ENCODE results near the gene JUNB.

JUNB gene

GRCh38 chr19:12834976-12835757, 43.9 kb downstream of the JUNB start:
- in situ Hi-C loops (cut with HindIII; ENCODE audit: low pct_ligation_motif_present, low pct_unique_long_range_greater_than_20kb, low sequenced_read_pairs), result no loop called here
- peak; percentile 24 for DNase-seq

DNA sequence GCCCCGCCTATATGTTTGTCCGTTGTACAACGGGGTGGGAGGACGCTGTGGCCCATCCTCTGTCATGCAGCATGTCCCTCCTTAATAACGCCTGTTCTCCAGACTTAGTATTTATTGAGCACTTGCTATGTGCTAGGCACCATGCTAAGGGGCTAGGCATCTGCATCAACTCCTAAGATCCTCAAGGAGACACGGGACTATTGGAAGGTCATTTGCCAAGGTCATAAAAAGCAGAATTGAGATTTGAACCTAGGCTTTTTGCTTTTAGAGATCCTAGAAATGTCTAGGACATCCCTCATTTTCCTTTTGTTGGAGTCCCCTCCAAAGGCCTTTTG, 45.2 kb downstream of the JUNB start:
- DNase-seq, result no peak
- in situ Hi-C loops (cut with HindIII; ENCODE audit: low pct_ligation_motif_present, low pct_unique_long_range_greater_than_20kb, low sequenced_read_pairs), result no loop called here

GRCh38 chr19:12837225-12837624, 45.9 kb downstream of the JUNB start:
- in situ Hi-C loops (cut with HindIII; ENCODE audit: low pct_ligation_motif_present, low pct_unique_long_range_greater_than_20kb, low sequenced_read_pairs), result no loop called here
- DNase-seq, result no peak

- in situ Hi-C loops (cut with HindIII; ENCODE audit: low pct_ligation_motif_present, low pct_unique_long_range_greater_than_20kb, low sequenced_read_pairs), result no loop called here
- DNase-seq, result peak; percentile 56
These were observed 47.0 kb downstream of the JUNB start, which contains the start of gene MAST1 for GRCh38 chr19:12838182-12838885. Gene MAST1, plus strand, starts transcription at chr19:12838515. Its CDS starts 58 bp downstream, at chr19:12838573.

- in situ Hi-C loops (cut with HindIII; ENCODE audit: low pct_ligation_motif_present, low pct_unique_long_range_greater_than_20kb, low sequenced_read_pairs), result no loop called here
- DNase-seq, result no peak
These were observed 47.8 kb downstream of the JUNB start for GRCh38 chr19:12838886-12839756.

GRCh38 chr19:12840091-12841079, 49.1 kb downstream of the JUNB start:
- DNase-seq, result peak; percentile 45
- in situ Hi-C loops (cut with HindIII; ENCODE audit: low pct_ligation_motif_present, low pct_unique_long_range_greater_than_20kb, low sequenced_read_pairs), result no loop called here

- no peak for DNase-seq
These were observed 49.8 kb downstream of the JUNB start for GRCh38 chr19:12841094-12841493.

DNA sequence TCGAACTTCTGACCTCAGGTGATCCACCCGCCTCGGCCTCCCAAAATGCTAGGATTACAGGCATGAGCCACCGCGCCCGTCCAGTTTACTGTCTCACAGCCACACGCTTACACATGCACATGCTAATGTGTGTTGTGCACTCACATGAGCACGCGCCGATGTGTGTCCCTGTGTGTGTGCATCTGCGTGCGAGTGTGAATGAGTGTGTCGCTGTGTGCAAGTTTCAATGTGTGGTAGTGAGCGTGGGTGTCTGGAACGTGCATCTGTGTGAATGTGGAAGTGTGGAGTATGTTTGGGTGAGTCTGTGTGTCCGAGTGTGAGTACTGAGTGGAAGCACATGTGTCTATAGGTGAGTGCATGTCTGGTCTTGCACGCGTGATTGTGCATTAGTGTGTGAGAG, 51.2 kb downstream of the JUNB start:
- no peak for DNase-seq
- in situ Hi-C loops (cut with HindIII; ENCODE audit: low pct_ligation_motif_present, low pct_unique_long_range_greater_than_20kb, low sequenced_read_pairs), result no loop called here

More at GRCh38 chr19:12841094-12841493, 49.8 kb downstream of the JUNB start:
- in situ Hi-C loops (cut with HindIII; ENCODE audit: low pct_ligation_motif_present, low pct_unique_long_range_greater_than_20kb, low sequenced_read_pairs), result no loop called here
